ENCODE measurements around the gene EIF4G3.
"Not testable (repeated sequence)": the region's sequence is repeated elsewhere in the genome, so short reads cannot be mapped to it uniquely, and the experiment has no call there.

Gene EIF4G3

GRCh38 chr1:20790785-20791184 lies 385.9 kb downstream of the EIF4G3 start:
- no peak for DNase-seq

- DNase-seq: not testable (repeated sequence)
Observed at GRCh38 chr1:20789598-20789997, 387.1 kb downstream of the EIF4G3 start.

DNA sequence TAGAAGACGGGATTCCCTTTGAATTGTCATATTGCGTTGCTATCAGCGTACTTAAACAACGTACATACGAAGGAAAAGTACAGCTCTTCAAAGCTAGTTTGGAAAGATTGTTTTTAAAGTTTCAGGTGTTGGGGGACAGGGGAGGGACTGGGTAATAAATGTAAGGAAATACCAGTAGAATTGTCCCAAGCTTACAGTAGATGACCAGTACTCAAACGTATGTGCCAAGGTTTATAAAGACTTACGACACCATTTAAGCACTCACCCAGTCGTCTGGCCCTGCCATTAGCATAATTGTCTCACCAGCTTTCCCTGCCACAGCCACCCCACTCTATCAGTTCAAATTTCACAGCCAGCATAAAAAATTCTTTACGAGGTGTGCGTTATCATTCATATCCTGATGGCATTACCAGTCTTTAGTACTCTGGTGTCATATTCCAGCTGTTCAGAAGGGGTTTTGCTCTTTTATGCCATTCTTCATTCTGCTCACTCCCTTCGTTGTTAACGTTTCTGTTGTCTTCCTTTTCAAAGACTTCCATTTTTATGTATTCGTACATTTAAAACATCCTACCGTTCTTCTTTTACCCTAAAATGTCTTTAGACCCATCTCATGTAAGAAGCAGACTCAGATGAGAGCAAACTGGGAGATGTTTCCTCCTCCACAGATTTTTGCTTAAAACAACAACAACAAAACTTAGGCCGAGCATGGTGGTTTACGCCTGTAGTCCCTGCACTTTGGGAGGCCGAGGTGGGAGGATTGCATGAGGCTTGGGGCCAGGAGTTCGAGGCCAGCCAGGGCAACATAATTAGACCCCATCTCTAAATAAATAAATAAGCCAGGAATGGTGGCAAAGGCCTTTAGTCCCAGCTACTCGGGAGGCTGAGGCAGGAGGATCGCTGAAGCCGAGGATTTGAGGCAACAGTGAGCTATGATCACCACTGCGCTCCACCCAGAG lies 388.6 kb downstream of the EIF4G3 start:
- no peak for DNase-seq

DNA sequence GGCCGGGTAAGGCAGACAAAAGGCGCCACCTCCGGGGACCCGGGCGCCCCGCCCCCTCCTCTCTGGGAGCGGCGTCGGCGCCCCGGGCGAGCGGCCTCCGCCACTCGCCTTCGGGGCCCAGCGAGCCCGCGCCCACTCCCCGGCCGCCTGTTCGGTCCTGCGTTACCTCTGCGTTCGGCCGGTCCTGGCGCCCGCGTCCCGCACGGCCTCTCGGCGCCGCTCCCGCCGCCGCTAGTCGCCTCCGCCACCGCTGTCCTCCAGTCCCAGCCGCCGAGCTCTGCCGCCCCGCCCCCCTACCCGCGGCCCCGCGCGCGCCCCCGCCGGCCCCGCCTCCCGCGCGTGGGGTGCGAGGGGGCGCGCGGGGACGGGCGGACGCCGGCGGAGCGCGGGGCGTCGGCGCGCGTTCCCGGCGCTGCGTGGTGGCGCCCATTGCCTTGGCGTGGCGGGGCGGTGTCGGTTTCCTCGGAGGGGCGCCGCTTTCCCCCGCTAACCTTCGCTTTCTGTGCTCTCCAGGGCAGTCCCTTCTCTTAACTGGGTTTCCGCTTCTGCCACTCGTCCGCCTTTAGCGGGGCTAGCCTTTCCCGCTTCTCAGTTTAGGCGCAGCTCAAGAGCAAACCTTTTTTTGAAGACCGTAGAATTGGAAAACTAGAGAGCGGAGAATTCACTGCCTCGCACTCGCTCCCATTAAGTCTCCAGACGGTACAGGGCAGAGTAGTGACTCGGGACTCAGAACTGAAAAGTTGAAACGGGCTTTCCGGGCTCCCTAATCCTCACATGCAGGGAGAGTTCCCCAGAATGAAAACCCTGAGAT lies 389.5 kb downstream of the EIF4G3 start, which contains the start of gene HP1BP3:
HP1BP3 (minus strand) TSS at position 279 of the 811 bp plus-strand sequence. CDS start 6,867 bp downstream, outside the sequence.
- peak; percentile 86 for DNase-seq

- peak; percentile 96 for DNase-seq
Observed at GRCh38 chr1:20786253-20787028, 390.3 kb downstream of the EIF4G3 start.

- no peak for DNase-seq
Observed at GRCh38 chr1:20785907-20786252, 390.8 kb downstream of the EIF4G3 start.

DNA sequence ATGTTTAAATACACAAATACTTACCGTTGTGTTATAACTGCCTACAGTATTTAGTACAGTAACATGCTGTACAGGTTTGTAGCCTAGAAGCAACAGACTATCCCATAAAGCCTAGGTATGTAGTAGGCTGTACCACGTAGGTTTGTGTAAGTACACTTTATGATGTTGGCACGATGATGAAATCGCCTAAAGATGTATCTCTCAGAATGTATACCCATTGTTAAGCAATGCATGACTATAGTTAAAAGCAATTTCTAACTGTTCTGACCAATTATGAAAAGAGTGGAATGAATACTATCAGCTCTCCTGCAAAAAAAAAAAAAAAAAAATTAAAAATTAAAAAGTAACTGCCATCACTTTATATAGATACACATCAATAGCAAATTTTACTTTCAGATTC lies 401.0 kb downstream of the EIF4G3 start:
- no peak for DNase-seq

- DNase-seq: no peak
Observed at GRCh38 chr1:20771780-20772179, 404.9 kb downstream of the EIF4G3 start.

DNA sequence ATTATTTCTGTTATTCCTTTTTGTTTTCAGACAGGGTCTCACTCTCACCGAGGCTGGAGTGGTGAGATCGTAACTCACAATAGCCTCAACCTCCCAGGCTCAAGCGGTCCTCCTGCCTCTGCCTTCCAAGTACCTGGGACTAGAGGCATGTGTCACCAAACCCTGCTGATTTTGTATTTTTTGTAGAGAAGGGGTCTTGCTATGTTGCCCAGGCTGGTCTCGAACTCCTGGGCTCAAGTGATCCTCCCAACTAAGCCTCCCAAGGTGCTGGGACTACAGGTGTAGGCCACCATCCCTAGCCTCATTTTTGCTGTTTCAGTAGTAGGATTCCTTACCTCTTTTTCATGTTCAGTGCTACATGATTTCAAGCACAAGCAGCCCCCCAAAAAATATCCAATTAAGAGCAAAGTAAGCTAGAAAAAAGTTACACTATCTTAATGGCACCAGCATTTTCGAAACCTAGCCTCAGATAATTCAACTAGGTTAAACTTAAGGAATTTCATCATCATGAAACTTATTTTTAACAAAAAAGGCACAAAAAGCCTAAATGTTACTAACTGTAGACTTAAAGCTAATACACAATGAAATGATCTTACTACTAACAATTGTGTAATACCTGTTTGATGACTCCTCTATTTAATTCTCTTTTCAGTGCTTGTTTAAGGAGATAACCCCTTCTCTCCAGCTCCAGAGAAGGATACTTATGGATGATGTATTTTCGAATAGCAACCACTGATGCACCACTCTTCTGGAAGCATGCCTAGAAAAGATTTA lies 406.2 kb downstream of the EIF4G3 start:
- DNase-seq: no peak

- DNase-seq: no peak
Observed at GRCh38 chr1:20767271-20767670, 409.4 kb downstream of the EIF4G3 start.

- DNase-seq: no peak
Observed at GRCh38 chr1:20763417-20763816, 413.3 kb downstream of the EIF4G3 start.

GRCh38 chr1:20760322-20760721 lies 416.4 kb downstream of the EIF4G3 start:
- no peak for DNase-seq
